Measurements from ENCODE around the gene VWA8.
"Not testable (repeated sequence)": the region's sequence is repeated elsewhere in the genome, so short reads cannot be mapped to it uniquely, and the experiment has no call there.

DNA sequence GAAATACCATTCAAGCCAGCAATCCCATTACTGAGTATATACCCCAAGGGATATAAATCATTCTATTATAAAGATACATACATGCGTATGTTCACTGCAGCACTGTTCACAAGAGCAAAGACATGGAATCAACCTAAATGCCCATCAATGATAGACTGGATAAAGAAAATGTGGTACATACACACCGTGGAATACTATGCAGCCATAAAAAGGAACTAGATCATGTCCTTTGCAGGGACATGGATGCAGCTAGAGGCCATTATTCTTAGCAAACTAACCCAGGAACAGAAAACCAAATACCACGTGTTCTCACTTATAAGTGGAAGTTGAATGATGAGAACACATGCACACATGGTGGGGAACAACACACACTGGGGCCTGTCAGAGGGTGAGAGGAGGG is 126.2 kb downstream of the VWA8 start:
- TF ChIP-seq, protein P1, sequence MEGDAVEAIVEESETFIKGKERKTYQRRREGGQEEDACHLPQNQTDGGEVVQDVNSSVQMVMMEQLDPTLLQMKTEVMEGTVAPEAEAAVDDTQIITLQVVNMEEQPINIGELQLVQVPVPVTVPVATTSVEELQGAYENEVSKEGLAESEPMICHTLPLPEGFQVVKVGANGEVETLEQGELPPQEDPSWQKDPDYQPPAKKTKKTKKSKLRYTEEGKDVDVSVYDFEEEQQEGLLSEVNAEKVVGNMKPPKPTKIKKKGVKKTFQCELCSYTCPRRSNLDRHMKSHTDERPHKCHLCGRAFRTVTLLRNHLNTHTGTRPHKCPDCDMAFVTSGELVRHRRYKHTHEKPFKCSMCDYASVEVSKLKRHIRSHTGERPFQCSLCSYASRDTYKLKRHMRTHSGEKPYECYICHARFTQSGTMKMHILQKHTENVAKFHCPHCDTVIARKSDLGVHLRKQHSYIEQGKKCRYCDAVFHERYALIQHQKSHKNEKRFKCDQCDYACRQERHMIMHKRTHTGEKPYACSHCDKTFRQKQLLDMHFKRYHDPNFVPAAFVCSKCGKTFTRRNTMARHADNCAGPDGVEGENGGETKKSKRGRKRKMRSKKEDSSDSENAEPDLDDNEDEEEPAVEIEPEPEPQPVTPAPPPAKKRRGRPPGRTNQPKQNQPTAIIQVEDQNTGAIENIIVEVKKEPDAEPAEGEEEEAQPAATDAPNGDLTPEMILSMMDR (IDR thresholded peaks at IDR 0.05; ENCODE audit: control extremely low read depth in 1 of 3, insufficient read depth in 1 of 3, low read depth in 1 of 3, low read length in 3 of 3), result not testable (repeated sequence)
- TF ChIP-seq RBBP5 (IDR thresholded peaks at IDR 0.05; ENCODE audit: borderline replicate concordance, low read depth, low read length); ATF3 (IDR thresholded peaks at IDR 0.05; ENCODE audit: insufficient read depth, low read depth, low read length); POLR2AphosphoS5 (IDR thresholded peaks at IDR 0.05; ENCODE audit: low read depth, low read length); POLR2A (IDR thresholded peaks at IDR 0.05; ENCODE audit: control extremely low read depth in 1 of 2, low read depth in 2 of 2, low read length in 2 of 2); EZH2 (IDR thresholded peaks at IDR 0.05; ENCODE audit: low read depth, low read length, severe bottlenecking); SRF (IDR thresholded peaks at IDR 0.05; ENCODE audit: low read depth, low read length); EGR1 (IDR thresholded peaks at IDR 0.05; ENCODE audit: borderline replicate concordance, low read depth, low read length): not testable (repeated sequence)
- TF ChIP-seq, protein P2, sequence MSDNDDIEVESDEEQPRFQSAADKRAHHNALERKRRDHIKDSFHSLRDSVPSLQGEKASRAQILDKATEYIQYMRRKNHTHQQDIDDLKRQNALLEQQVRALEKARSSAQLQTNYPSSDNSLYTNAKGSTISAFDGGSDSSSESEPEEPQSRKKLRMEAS (IDR thresholded peaks at IDR 0.05), result not testable (repeated sequence)
- TF ChIP-seq, protein P3, sequence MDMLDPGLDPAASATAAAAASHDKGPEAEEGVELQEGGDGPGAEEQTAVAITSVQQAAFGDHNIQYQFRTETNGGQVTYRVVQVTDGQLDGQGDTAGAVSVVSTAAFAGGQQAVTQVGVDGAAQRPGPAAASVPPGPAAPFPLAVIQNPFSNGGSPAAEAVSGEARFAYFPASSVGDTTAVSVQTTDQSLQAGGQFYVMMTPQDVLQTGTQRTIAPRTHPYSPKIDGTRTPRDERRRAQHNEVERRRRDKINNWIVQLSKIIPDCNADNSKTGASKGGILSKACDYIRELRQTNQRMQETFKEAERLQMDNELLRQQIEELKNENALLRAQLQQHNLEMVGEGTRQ (IDR thresholded peaks at IDR 0.05; ENCODE audit: low read length), result not testable (repeated sequence)
